GM19468 (cell line): ENCODE results near the gene OR1J2.

Source experiments
- ATAC-seq: cut with Tn5 transposase; IDR thresholded peaks from one replicate; pipeline ENCODE4 v1.9.1; 2021; ENCODE audit warnings: mild to moderate bottlenecking, moderate library complexity, moderate number of reproducible peaks; ENCODE audit not compliant: unreplicated experiment; ENCODE audit errors: extremely low read depth

OR1J2 gene

GRCh38 chr9:122538757-122539156, 28.2 kb downstream of the OR1J2 start:
- ATAC-seq, result no peak

GRCh38 chr9:122546196-122546595, 35.6 kb downstream of the OR1J2 start:
- no peak for ATAC-seq

DNA sequence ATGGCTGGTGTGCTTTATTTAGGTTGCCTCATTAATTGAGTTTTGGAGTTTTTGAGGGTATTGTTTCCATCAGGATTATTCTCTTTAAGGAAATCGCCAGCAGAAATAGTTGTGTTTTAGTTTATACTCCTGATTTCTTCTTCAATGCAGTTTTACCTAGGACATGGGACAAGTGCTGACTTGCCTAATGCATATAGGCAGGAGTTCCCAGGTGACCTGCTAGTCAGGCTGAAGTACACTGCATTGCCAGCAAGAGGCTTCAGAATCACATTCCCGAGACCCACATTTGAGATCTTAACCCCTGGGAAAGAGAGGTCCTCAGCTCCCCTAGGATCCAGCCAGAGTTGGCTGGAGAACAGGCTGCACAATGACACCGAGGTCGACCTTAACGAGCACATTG, 40.8 kb downstream of the OR1J2 start:
- ATAC-seq, result no peak

DNA sequence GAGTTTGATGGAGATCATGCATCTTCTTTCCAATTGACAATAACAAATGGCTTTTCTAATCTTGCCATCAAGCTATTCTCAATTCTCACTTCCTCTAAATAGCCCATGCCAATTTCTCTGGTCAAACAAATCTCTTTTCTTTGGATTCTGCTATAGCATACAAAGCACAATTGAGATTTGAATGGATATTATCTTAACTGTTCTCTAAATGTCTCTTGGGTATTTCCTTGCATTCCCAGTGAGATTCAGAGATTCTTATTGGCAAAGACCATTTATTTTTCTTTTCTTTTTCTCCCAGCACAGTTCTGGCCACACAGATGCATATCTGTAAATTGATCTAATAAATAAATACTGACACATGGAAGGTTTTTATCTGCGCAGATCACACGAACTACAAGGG, 42.2 kb downstream of the OR1J2 start, which contains the start of gene OR1N2:
TSS of gene OR1N2 (plus strand) at position 301 of the 400 bp plus-strand sequence. CDS start 100 bp downstream, outside the sequence.
- ATAC-seq, result no peak
